ENCODE data around the gene ZNF235. TPM values are rescaled to one million over a fixed set of nuclear protein-coding genes. Genes with fewer than 3 reads are reported as not detected.
A peak's percentile ranks its signal among the peaks of the same experiment; 100 is the strongest.

Gene ZNF235
- total and polyA plus RNA-seq, 2 donors (not counting 3 experiments of a cell fraction or from before 2014, with no cell fraction given) = 2.0 to 5.2 TPM

DNA sequence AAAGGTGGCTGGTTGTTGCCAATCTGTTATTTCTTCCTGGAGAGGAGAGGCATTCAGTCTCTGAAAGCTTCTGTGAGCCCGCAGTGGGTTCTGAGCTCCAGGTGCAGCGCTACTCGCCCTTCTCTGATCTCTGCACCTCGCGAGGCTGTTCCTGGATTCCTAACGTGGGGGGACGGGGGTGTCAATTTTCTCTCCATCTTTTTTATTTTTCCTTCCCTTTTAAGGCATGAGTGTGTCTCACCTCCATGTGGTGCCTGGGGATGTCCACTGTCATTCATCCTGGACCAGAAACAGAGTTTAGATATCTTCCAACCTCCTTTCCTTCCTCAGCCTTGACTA, 44.5 kb downstream of the ZNF235 start:
- no peak overlapping the region for H3K27ac ChIP-seq (ENCODE audit: insufficient read depth, low read depth, low read length)
- TF ChIP-seq, protein P1, sequence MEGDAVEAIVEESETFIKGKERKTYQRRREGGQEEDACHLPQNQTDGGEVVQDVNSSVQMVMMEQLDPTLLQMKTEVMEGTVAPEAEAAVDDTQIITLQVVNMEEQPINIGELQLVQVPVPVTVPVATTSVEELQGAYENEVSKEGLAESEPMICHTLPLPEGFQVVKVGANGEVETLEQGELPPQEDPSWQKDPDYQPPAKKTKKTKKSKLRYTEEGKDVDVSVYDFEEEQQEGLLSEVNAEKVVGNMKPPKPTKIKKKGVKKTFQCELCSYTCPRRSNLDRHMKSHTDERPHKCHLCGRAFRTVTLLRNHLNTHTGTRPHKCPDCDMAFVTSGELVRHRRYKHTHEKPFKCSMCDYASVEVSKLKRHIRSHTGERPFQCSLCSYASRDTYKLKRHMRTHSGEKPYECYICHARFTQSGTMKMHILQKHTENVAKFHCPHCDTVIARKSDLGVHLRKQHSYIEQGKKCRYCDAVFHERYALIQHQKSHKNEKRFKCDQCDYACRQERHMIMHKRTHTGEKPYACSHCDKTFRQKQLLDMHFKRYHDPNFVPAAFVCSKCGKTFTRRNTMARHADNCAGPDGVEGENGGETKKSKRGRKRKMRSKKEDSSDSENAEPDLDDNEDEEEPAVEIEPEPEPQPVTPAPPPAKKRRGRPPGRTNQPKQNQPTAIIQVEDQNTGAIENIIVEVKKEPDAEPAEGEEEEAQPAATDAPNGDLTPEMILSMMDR (IDR thresholded peaks at IDR 0.05; ENCODE audit: extremely low read depth in 1 of 2, insufficient read depth in 1 of 2, low read depth in 1 of 2, low read length in 2 of 2) = no peak
- H3K9ac ChIP-seq (replicated peaks; ENCODE audit: extremely low read depth, insufficient read depth, low read length) = no peak overlapping the region
- H3K4me3 ChIP-seq (replicated peaks in 1 of 3; ENCODE audit: insufficient read depth in 1 of 3, low read depth in 1 of 3, low read length in 3 of 3) = peak overlapping the region in 2 of 3 experiments; percentile 44 to 48
- peak overlapping the region; percentile 84 for H2AFZ ChIP-seq (ENCODE audit: low read depth, low read length)
- H3K27me3 ChIP-seq (ENCODE audit: control insufficient read depth in 2 of 2, insufficient read depth in 2 of 2, low read length in 2 of 2) = no peaks in the 10 kb centered on the region
- peak overlapping the region; percentile 30 for H3K4me2 ChIP-seq (ENCODE audit: insufficient read depth, low read length)
- no peaks in the 10 kb centered on the region for H3K9me1 ChIP-seq (replicated peaks; ENCODE audit: control insufficient read depth, extremely low read depth, insufficient read depth, low read length)
- ChIA-PET CTCF (no interaction called here), POLR2A (no interaction called here)
- dilution Hi-C loops (cut with MboI; ENCODE audit: extremely low pct_ligation_motif_present, low sequenced_read_pairs) = no loop called here
- no peak for FAIRE-seq
- intact Hi-C loops (cut with micrococcal nuclease) = loop anchor here (2.0 kb wide), 1 partner anchor 44 kb away; the partner anchor contains the start of gene ZNF235
- H3K9me3 ChIP-seq (replicated peaks; ENCODE audit: control insufficient read depth, insufficient read depth, low read length) = no peaks in the 10 kb centered on the region
- no peaks in the 10 kb centered on the region for H4K20me1 ChIP-seq (replicated peaks; ENCODE audit: control insufficient read depth, extremely low read depth, insufficient read depth, low read length)
- no TSS peak for BruUV-seq (replicated peaks)
- H3K4me1 ChIP-seq (ENCODE audit: control insufficient read depth, extremely low read depth, insufficient read depth, low read length) = no peaks in the 10 kb centered on the region
- DNase-seq (ENCODE audit: low read depth, low spot score) = no peak
- H3K79me2 ChIP-seq (ENCODE audit: control insufficient read depth, insufficient read depth, low read length) = no peaks in the 10 kb centered on the region
- H3K36me3 ChIP-seq (ENCODE audit: control insufficient read depth in 2 of 2, extremely low read depth in 1 of 2, insufficient read depth in 2 of 2, low read length in 2 of 2) = no peaks in the 10 kb centered on the region

DNA sequence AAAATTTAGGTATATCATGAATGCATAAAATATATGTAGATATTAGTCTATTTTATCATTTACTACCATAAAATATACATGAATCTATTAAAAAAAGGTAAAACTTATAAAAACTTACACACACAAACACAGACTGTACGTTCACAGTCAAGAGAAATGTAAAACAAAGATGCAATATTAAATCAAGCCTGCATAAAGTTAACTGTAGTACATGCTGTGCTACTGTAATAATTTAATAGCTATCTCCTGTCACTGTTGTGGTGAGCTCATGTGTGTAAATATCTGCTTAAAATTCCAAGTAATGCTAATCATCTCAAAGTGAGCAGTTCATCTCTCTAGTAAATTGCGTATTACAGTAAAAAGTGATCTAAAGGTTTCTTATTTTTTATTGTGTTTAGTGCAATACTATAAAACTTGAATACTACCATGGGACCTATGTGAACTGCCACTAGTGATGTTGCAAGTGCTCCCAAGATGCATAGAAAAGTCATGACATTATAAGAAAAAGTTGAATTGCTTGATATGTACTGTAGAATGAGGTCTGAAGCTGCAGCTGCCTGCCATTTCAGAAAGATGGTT, 45.9 kb downstream of the ZNF235 start:
- ChIA-PET POLR2A (interaction anchor here (0.5 kb wide), 1 partner anchor 47 kb away, joined by 5 read pairs; the partner anchor contains the start of gene ZNF227), CTCF (interaction anchor here (0.8 kb wide), 1 partner anchor 46 kb away, joined by 3 read pairs; the partner anchor contains the start of gene ZNF235)
- no peak for FAIRE-seq
- H3K9me3 ChIP-seq (replicated peaks; ENCODE audit: control insufficient read depth, insufficient read depth, low read length) = no peaks in the 10 kb centered on the region
- dilution Hi-C loops (cut with MboI; ENCODE audit: extremely low pct_ligation_motif_present, low sequenced_read_pairs) = no loop called here
- no peaks in the 10 kb centered on the region for H3K9me1 ChIP-seq (replicated peaks; ENCODE audit: control insufficient read depth, extremely low read depth, insufficient read depth, low read length)
- no peak overlapping the region for H3K9ac ChIP-seq (replicated peaks; ENCODE audit: extremely low read depth, insufficient read depth, low read length)
- no peak for DNase-seq (ENCODE audit: low read depth, low spot score)
- H3K4me2 ChIP-seq (ENCODE audit: insufficient read depth, low read length) = no peak overlapping the region
- H3K27me3 ChIP-seq (ENCODE audit: control insufficient read depth in 2 of 2, insufficient read depth in 2 of 2, low read length in 2 of 2) = no peaks in the 10 kb centered on the region
- H3K27ac ChIP-seq (ENCODE audit: insufficient read depth, low read depth, low read length) = no peak overlapping the region
- no peaks in the 10 kb centered on the region for H4K20me1 ChIP-seq (replicated peaks; ENCODE audit: control insufficient read depth, extremely low read depth, insufficient read depth, low read length)
- BruUV-seq (replicated peaks) = no TSS peak
- H3K4me1 ChIP-seq (ENCODE audit: control insufficient read depth, extremely low read depth, insufficient read depth, low read length) = no peaks in the 10 kb centered on the region
- H3K79me2 ChIP-seq (ENCODE audit: control insufficient read depth, insufficient read depth, low read length) = no peaks in the 10 kb centered on the region
- TF ChIP-seq, protein P1 (IDR thresholded peaks at IDR 0.05; ENCODE audit: extremely low read depth in 1 of 2, insufficient read depth in 1 of 2, low read depth in 1 of 2, low read length in 2 of 2) = no peak
- TF ChIP-seq, protein P2, sequence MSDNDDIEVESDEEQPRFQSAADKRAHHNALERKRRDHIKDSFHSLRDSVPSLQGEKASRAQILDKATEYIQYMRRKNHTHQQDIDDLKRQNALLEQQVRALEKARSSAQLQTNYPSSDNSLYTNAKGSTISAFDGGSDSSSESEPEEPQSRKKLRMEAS (IDR thresholded peaks at IDR 0.05; ENCODE audit: insufficient read depth, insufficient read length) = no peak
- no peak for TF ChIP-seq EZH2 (IDR thresholded peaks at IDR 0.05; ENCODE audit: borderline replicate concordance, low read depth, low read length, severe bottlenecking)
- TF ChIP-seq POLR2AphosphoS5 (IDR thresholded peaks at IDR 0.05; ENCODE audit: insufficient read depth, low read depth, low read length) = no peak
- no peak for TF ChIP-seq FOS (IDR thresholded peaks at IDR 0.05; ENCODE audit: borderline replicate concordance, insufficient read depth, low read length)
- TF ChIP-seq MYC (IDR thresholded peaks at IDR 0.05; ENCODE audit: low read depth, low read length) = no peak
- TF ChIP-seq POLR2A (IDR thresholded peaks at IDR 0.05; ENCODE audit: low read depth, low read length) = no peak
- TF ChIP-seq JUN (IDR thresholded peaks at IDR 0.05; ENCODE audit: borderline replicate concordance, insufficient read depth, insufficient read length, low read depth) = no peak
- no peak for TF ChIP-seq GATA2 (IDR thresholded peaks at IDR 0.05; ENCODE audit: insufficient read depth, insufficient read length, low read depth, low read length)
- H3K36me3 ChIP-seq (ENCODE audit: control insufficient read depth in 2 of 2, extremely low read depth in 1 of 2, insufficient read depth in 2 of 2, low read length in 2 of 2) = no peaks in the 10 kb centered on the region
- H3K4me3 ChIP-seq (replicated peaks in 1 of 3; ENCODE audit: insufficient read depth in 1 of 3, low read depth in 1 of 3, low read length in 3 of 3) = no peak overlapping the region
- no peak overlapping the region for H2AFZ ChIP-seq (ENCODE audit: low read depth, low read length)
- intact Hi-C loops (cut with micrococcal nuclease) = loop anchor here (2.0 kb wide), 1 partner anchor 46 kb away; the partner anchor contains the start of gene ZNF227

All from endothelial cell of umbilical vein (primary cell).